Limb (tissue), 2 donors: ENCODE results near the gene TM7SF3.

Source experiments
- DNase-seq, 2 donors: peaks; one replicate each; pipeline ENCODE4 v3.0.0-alpha.2; 2016; ENCODE audit errors: extremely low spot score in 2 of 2

Gene TM7SF3

DNA sequence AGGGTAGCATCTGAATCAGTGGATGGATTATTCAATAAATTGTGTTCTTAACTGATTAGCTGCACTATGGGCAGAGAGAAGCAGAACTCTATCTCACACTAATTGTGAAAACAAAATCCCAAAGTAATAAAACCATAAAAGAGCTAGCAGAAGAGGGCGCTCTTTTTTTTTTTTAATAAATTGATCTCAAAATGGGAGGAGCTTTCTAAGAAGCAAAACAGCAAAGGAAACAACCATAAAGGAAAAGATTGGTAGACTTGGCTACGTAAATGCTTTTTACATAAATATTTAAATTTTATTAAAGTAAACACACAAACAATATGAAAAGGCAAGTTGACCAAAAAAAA is 1.5 kb upstream of the TM7SF3 start:
- DNase-seq, result peak in 1 of 2 donors; percentile 45

DNA sequence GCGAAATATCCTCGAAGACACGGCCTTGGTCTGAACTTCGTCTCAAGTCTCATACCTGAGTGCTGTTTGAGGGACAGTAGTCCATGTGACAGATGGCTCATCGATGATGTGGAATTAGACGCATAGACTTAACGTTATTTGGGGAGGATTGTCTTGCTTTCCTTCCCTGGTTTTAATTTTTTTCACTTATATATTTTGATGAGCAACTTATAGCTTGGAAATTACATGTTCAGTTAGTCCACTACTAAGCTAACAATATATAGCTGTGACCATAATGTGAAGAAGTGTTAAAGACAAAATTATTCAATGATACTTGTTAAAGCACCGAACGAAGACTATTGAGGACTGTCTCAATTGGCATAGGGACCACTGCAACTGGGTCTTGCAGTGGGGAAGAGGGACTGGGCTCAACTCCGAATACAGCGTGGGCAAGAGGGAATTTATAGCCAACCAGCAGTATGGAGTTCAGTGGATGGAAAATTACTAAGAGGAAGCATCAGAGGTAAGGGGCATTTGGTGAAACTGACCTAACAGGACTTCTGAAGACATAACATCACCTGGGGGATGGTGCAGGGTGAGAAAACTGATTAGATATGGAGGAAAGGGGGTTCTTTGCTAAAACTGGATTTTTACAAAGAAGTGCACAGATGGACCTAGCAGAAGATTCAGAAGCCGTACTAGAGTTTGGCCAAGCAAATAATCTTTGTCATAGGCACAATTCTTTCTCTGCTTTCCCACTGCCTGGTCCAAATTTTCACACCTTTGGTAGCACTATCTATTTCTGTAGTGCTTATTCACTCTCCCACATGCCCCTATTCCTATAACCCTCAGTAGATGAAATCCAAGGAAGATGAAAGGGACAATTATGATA is 910 bp upstream of the TM7SF3 start:
- no peak for DNase-seq

DNA sequence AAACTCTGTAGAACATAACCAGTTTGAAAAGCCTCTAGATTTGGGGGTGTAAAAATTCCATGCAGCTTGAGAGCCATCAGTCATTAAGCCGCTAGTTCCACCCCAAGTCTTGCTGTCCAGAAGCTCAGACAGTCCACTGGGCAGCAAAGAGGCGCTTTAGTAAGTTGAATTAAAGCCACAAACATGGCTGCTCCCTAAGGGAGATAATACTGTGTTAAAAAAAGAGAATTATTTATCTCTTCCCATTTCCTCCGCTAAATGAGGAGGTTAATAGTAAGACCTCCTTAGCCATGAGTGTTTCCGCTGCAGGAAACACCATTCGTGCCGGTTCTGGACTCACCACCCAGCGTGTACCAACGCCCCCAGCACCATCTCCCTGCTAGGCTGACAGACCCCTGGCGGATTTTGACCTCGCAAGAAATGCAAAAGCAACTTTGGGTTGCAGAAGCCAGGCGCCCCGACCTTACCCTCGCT is 536 bp downstream of the TM7SF3 start:
- peak in 1 of 2 donors; percentile 30 for DNase-seq

DNA sequence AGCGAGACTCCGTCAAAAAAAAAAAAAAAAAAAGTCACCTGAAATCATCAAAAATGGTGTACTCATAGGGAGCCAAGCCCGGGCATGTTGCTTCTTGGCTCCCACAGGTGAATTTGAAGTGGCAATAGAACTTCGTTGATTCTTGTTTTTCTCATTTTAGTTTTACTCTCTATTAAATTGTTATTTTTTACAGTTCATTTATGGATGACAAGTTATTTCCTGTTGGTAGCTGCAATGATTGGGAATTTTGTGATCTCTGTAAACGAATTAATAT is 1.3 kb downstream of the TM7SF3 start:
- no peak for DNase-seq

DNA sequence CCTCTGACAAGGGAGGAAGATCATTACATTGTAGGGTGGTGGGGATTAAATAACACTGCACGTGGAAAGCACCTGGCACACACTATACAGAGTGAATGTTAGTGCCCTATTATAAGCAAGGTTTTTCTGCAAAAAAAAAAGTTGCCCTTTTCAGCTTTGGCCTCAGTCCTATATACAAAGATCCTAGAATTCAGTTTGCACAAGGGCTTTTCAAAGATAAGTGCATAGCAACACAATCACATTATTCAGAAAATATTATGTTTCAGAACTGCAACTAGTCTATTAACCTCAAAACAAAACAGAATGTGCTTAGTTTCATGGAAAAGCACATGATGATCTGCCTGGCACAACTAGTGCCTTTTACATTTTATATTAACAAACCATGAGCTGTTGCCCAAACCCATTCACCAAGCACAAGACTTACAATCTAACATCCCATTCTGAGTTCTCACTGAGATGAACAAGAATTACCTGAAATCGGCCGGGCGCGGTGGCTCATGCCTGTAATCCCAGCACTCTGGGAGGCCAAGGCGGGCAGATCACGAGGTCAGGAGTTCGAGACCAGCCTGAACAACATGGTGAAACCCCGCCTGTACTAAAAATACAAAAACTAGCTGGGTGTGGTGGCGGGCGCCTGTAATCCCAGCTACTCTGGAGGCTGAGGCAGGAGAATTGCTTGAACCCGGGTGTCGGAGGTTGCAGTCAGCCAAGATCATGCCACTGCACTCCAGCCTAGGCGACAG is 1.8 kb downstream of the TM7SF3 start:
- no peak for DNase-seq

DNA sequence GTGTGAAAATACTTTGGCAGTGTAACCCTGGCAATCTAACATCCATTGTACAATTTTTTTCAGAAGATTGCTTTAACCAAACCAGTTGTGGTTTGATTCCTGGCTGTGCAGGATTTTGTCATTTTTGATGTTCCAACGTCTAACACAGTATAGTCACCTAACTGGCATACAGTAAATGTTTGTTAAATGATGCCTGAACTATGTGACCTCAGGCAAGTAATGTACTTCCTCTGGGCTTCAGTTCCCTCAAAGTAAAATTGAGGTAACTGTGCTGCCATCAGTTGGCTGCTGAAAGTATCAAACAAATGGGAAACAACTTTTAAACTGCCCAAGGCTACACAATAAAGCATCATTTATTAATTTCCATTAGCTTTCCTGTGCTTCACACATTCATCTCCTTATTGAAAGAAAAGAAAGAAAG is 4.3 kb downstream of the TM7SF3 start:
- no peak for DNase-seq

DNA sequence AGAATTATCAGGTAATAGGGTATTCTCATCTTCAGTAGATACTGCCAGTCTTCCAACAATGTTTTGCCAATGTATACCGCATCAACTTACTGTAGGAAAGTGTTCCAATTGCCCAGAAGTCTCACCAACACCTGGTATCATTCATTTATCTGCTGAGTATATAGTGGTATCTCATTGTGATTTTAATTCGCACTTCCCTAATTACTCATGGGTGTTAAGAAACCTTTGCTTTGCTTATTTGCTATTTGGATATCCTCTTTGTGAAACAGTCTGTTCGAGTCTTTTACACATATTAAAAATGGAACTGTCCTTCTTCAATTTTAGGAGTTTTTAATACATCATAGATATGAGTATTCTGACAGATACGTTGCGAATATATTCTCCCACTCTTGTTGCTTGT is 6.1 kb downstream of the TM7SF3 start:
- DNase-seq, result no peak

DNA sequence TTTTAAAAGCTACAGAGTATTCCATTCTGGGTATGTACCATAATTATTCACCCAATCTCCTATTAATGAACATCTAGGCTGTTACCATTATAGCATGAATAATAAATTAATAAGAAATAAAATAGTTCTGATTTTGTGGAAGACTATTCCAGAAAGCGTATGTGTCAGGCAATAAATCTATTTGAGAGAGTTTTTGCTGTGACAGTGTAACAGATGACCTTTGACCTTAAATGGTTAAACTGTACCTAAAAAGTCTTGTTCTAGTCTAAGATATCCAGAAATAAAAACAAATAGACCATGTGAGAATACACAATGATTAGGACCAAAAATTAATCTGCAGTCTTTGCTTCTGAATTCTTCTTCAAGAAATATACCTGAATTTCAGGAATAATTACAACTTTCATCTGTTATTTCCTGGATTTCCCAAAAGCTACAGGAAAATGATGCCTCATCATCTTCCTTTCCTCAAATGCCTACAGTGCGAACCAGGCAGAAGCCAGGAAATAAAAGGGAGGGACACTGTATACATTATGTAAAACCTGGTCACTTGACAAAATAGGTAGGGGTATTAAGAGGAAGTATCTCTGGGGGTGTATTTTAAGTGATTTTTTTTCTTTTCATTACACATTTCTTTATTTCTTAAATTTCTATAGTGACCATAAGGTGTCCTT is 7.3 kb downstream of the TM7SF3 start:
- no peak for DNase-seq

DNA sequence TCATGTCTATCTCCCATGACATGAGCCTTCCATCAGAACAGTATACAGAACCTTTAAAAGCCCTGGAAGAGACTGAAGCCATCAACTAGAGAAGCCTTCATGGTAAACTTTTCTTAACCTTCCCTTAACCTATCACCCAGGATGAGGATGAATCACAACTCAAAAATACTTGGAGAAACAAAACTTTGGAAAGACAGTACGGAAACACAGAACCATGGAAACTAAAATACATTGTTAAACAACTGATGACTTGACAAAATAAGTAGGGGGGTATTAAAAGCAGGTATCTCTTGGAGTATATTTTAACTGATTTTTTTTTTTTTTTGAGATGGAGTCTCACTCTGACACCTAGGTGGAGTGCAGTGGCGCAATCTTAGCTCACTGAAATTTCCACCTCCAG is 8.7 kb downstream of the TM7SF3 start:
- DNase-seq, result no peak

DNA sequence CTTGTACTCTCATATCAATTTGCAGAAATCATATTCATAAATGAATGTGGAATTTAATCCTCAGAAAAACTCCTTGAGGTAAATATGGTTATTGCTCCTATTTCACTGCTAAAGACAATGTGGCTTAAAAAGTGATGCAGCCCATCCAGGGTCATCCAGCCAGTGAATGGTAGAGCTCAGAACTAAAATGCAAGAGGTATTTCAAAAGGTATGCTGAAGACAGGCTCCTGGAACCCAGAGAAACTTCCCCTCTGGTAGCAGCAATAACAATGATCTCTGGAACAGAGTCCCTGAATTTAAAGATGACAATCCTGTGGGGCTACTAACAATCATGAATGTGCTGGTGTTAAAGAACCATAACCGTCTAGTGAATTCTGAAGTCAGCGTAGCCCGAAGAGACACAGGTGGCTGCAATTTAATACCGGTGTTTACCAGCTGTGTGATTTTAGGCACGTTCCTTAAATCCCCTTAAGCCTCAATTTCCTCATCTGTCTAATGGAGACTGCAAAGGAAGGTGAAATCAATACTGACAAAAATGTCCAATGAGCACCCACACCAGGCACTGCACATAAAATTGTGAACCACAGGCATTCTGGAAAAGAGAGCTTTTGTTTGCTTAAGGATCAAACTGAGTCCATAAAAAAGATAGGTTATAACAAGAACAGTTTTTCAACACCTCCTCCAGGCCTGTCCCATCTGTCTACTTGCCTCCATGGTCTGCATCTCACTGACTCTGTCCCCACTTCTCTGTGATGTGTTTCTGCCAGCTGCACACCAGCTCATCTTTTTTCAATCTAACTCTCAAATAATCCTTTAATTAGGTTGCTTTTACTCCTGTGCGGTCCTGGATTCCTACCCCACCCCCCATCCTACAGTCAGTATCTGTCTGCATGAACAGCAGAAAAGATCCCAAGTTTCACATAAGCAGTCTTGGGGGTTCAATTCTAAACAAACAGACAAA is 10.5 kb downstream of the TM7SF3 start:
- DNase-seq, result no peak

DNA sequence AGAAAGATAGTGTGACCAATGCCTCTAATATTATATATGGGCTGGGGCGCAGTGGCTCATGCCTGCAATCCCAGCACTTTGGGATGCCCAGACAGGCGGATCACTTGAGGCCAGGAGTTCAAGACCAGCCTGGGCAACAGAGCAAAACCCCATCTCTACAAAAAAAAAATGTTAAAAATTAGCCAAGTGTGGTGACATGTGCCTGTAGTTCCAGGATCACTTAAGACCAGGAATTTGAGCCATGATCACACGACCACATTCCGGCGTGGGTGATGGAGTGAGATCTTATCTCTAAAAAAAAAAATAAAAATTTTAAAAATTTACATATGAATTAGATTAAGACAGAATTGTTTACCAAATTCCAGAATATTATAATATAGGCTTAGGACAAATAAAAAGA is 12.0 kb downstream of the TM7SF3 start:
- no peak for DNase-seq

DNA sequence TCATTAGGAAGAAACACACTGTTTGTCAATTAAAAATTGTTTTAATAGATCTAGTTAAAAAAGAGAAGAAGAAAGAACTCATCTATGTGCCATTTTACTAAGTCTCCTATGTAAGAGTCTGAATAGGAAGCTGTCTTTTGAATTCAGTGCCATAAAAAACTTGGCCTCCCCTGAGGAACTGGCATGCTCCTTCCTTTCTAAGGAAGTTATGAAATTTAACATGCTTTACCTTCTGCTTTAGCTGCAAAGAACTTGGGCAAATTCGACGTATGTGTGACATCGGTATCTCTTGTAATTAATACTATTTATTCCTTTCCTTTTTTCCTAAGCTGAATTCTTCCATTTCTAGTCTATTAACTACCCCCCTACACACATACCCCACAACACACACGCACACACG is 12.5 kb downstream of the TM7SF3 start:
- DNase-seq, result no peak

DNA sequence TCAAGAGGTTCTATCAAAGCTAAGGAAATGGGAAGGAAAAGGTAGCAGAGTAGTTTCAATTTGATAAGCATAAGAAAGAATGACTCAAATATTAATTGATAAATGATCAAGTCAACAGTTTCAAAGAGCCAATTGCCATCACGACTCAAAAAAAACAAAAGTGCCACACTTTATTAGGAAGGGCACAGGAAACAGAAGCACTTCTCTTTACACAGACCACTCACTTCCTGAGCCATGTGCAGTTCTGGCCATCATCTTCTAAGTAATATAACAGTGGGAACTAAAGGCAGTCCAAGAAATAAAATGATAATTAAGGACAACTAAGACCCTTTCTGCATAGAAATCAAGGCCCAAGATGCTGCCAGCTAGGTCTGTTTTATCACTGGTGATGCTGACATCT is 13.2 kb downstream of the TM7SF3 start:
- DNase-seq, result no peak

DNA sequence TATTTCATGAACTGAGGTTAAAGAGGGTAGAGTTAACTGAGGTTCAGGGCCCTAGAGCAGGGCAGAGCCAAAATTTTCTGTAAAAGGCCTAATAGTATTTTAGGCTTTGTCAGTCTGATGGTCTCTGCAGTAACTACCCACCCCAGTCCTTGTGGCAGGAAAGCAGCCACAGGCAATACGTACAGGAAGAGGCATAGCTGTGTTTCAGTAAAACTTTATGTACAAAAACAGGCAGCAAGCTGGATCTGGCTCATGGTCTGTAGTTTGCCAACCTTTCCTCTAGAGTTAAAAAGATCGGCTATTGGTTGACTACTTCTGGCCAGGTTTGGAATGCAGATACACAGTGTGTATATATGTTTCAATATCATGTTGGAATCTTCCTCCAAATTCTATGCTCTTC is 17.2 kb downstream of the TM7SF3 start:
- DNase-seq, result no peak

DNA sequence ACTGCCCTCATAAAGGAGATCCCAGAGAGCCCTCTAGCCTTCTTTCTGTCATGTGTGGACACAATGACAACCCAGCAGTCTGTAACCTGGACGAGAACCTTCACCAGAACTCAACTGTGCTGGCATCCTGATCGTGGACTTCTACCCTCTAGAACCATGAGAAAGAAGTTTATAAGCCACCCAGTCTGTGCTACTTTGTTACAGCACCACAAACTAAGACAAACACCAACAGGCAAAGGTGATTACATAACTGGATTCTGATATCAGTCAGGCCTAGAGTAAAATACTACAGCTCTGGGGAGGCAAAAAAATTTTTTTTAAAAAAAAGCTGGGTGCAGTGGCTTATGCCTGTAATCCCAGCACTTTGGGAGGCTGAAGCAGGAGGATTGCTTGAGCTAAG is 18.5 kb downstream of the TM7SF3 start:
- DNase-seq, result no peak

DNA sequence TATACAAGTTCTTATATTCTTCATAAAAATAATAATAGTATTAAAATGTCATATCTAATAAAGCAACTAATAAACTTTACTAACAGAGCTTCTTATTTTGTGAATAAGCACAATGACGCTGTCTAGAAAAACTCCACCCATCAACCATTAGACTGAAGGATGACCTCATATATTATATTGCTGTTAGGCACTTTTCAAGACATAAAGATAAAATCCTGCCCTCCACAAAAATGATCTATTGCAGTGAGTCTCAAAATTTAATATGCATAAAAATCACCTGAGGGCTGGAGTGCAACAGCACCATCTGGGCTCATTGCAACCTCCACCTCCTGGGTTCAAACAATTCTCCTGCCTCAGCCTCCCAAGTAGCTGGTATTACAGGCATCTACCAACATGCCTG is 20.1 kb downstream of the TM7SF3 start:
- DNase-seq, result no peak

DNA sequence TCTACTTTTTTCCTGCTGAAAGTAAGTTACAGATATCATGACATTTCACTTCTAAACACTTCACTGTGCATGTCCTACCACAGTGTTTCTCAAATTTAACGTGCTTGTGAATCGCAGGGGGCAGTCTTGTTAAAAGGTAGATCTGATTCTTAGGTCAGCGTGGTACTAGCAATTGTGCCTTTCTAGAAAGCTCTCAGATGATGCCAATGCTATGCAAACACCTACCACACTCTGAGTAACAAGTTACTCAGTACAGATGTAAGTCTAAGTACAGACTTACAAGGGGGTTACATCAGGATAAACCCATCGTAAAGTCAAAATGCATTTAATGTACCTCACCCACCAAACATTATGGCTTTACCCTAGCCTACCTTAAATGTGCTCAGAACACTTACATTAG is 22.4 kb downstream of the TM7SF3 start:
- no peak for DNase-seq

DNA sequence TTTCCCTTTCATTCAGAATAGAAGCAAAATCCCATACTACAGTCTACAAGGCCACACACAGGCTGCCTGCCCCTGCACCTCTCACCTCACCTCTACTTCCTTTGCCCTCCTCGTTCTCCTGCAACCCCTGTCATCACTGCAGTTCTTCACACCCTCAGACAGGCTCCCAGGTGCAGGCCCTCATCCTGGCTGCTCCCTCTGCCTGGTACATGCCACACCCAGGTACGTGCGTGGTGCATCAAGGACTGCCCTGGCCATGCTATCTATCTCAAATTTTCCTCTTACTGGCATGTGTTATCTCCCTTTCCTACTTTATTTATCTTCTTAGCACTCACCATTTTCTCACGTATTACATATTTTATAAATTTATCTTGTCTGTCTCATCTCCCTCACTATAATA is 24.3 kb downstream of the TM7SF3 start:
- DNase-seq, result no peak

DNA sequence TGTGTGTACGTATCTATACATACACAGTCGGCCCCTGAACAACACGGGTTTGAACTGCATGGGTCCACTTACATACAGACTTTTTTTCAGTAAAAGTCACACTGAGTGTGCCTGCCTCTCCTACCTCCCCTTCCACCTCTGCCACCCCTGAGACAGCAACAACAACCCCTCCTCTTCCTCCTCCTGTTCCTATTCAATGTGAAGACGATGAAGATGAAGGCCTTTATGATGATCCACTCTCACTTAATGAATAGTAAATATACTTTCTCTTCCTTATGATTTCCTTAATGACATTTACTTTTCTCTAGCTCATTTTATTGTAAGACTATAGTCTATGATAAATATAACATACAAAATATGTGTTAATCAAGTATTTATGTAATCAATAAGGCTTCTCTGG is 25.5 kb downstream of the TM7SF3 start:
- no peak for DNase-seq

DNA sequence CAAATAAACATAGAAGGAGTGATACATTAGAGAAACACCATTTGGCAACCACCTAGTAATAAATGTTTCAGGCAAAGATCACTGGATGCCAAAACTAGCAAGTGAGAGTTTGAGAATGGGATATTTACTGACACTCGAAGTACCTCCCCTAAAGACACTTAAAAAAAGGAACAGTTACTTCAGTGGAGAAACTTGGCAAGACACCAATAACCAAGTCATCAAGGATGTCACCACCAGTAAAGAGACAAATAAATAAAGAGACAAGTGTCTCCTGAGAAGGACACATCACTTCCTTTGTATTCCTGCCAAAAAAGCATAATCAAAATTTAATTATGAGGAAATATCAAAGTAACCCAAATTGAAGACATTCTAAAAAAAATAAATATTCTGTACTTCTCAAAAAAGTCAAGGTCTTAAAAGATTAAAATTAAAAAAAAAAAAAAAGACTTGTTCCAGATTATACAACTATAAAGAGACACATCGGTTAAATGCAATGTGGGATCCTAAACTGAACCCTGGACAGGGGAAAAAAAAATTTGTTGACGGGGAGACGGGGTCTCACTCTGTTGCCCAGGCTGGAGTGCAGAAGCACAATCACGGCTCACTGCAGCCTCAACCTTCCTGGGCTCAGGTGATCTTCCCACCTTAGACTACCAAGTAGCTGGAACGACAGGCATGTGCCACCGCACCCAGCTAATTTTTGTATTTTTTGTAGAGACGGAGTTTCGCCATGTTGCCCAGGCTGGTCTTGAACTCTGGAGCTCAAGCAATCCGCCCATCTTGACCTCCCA is 26.4 kb downstream of the TM7SF3 start:
- DNase-seq, result no peak

DNA sequence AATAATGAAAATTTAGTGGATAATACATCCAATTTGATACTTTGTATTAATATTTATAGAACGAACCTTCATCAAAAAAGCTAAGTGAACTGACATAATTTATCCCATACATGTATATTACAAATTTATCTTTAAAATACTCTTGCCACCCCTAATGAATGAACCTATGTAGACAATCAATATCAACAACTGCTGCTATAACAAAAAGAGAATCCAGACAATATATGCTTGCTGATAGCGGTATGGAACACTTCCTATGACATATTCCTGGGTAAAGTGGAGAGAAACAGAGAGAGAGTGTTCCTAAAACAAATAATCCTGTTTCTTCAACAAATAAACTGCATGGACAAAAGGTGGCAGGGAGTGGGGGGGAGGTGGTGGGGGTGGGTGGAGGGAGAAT is 31.3 kb downstream of the TM7SF3 start:
- no peak for DNase-seq
